H1 (cell line): ENCODE measurements around the gene MBD3L2. TPM values are rescaled to one million over a fixed set of nuclear protein-coding genes. Genes with fewer than 3 reads are reported as not detected.

Source experiments
- EGR1 ChIP-seq: IDR thresholded peaks from 2 replicates; pipeline ENCODE4 v1.6.1; 2011; ENCODE audit warnings: low read depth, low read length, borderline replicate concordance
- HDAC6 ChIP-seq: IDR thresholded peaks from one replicate; pipeline ENCODE4 v1.7.1; 2012; ENCODE audit warnings: low read depth, mild to moderate bottlenecking, inconsistent platforms, low read length, moderate library complexity
- KDM1A ChIP-seq: fragments of 200-600, 300-600 bp; sonication (generic); IDR thresholded peaks from 2 replicates; pipeline ENCODE4 v1.7.1; 2016; ENCODE audit warnings: mild to moderate bottlenecking, low read length, borderline replicate concordance
- KDM4A ChIP-seq: IDR thresholded peaks from one replicate; pipeline ENCODE4 v1.7.1; 2012; ENCODE audit warnings: low read depth, mild to moderate bottlenecking, moderate library complexity, low read length, inconsistent platforms; ENCODE audit not compliant: severe bottlenecking
- KDM5A ChIP-seq: fragments of 200-600 bp; IDR thresholded peaks from 2 replicates; pipeline ENCODE4 v1.7.1; 2012; ENCODE audit warnings: mild to moderate bottlenecking, low read length, inconsistent platforms, mixed read lengths
- SRF ChIP-seq: IDR thresholded peaks from 2 replicates; pipeline ENCODE4 v1.6.1; 2011; ENCODE audit warnings: mild to moderate bottlenecking, low read depth, low read length, moderate library complexity
- TAF1 ChIP-seq: IDR thresholded peaks from 2 replicates; pipeline ENCODE4 v1.6.1; 2011; ENCODE audit warnings: mild to moderate bottlenecking, low read depth, low read length
- YY1 ChIP-seq: IDR thresholded peaks from 2 replicates; pipeline ENCODE4 v1.6.1; 2011; ENCODE audit warnings: low read depth, mild to moderate bottlenecking, low read length
- polyA plus RNA-seq, 7 experiments: library from polyadenylated mRNA; depleted of rRNA in 3 of 7; stranded (reverse) in 5 of 7; unstranded in 2 of 7; fragments of >200 nt in 5 of 7; fragments of 200-250 nt in 2 of 7; gene quantifications; 1 replicate in 5 of 7; 2 replicates in 1 of 7; 4 replicates in 1 of 7; pipeline versions ENCODE4 v1.2.1 to v1.2.3, GENCODE V29; 2011 to 2013; ENCODE audit warnings: missing spikeins in 2 of 7, mixed read lengths in 2 of 7
- total RNA-seq: library from RNA; stranded (reverse); fragmentation: NEBNext Ultra II Directional; extraction: Animal tissue kit (Norgen Biotek cat#: 25700); gene quantifications from 2 replicates; pipeline ENCODE4 v1.2.1, GENCODE V29; 2021
- TF ChIP-seq, protein P1 (sequence below): IDR thresholded peaks from 2 replicates; pipeline ENCODE4 v1.6.1; 2012; ENCODE audit warnings: inconsistent platforms
- TF ChIP-seq, protein P2 (sequence below): fragments of 300-600 bp; sonication (generic); IDR thresholded peaks from 2 replicates; pipeline ENCODE4 v1.7.1; 2012; ENCODE audit warnings: low read length, moderate library complexity, mild to moderate bottlenecking, inconsistent platforms; ENCODE audit not compliant: insufficient replicate concordance

MBD3L2 gene
- total and polyA plus RNA-seq, 2 of the 8 experiments (the other 6 are each of a cell fraction or from before 2014, with no cell fraction given) = not detected

DNA sequence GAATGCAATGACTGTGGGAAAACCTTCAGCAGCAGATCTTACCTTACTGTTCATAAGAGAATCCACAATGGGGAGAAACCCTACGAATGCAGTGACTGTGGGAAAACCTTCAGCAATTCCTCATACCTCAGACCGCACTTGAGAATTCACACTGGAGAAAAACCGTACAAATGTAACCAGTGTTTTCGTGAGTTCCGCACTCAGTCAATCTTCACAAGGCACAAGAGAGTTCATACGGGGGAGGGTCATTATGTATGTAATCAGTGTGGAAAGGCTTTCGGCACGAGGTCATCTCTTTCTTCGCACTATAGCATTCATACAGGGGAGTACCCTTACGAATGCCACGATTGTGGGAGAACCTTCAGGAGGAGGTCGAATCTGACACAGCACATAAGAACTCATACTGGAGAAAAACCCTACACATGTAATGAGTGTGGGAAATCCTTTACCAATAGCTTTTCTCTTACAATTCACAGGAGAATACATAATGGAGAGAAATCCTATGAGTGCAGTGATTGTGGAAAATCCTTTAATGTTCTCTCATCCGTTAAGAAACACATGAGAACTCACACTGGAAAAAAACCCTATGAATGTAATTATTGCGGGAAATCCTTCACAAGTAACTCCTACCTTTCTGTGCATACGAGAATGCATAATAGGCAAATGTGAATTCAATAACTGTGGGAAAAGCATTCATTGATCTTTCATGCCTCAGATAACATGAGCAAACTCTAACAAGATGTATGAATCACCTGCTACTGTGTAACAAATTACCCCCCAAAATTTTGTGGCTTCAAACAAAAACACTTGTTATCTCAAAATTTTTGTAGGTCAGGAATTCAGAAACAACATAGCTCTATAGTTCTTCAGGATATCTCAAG, 34.2 kb downstream of the MBD3L2 start (continued):
- TF ChIP-seq TAF1 (no peak), KDM5A (no peak), KDM4A (no peak), SRF (no peak), EGR1 (no peak), HDAC6 (no peak), KDM1A (peak; percentile 21; the same call in 1 of the 2 replicates), YY1 (no peak)
- TF ChIP-seq, protein P1, sequence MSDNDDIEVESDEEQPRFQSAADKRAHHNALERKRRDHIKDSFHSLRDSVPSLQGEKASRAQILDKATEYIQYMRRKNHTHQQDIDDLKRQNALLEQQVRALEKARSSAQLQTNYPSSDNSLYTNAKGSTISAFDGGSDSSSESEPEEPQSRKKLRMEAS = no peak
- TF ChIP-seq, protein P2, sequence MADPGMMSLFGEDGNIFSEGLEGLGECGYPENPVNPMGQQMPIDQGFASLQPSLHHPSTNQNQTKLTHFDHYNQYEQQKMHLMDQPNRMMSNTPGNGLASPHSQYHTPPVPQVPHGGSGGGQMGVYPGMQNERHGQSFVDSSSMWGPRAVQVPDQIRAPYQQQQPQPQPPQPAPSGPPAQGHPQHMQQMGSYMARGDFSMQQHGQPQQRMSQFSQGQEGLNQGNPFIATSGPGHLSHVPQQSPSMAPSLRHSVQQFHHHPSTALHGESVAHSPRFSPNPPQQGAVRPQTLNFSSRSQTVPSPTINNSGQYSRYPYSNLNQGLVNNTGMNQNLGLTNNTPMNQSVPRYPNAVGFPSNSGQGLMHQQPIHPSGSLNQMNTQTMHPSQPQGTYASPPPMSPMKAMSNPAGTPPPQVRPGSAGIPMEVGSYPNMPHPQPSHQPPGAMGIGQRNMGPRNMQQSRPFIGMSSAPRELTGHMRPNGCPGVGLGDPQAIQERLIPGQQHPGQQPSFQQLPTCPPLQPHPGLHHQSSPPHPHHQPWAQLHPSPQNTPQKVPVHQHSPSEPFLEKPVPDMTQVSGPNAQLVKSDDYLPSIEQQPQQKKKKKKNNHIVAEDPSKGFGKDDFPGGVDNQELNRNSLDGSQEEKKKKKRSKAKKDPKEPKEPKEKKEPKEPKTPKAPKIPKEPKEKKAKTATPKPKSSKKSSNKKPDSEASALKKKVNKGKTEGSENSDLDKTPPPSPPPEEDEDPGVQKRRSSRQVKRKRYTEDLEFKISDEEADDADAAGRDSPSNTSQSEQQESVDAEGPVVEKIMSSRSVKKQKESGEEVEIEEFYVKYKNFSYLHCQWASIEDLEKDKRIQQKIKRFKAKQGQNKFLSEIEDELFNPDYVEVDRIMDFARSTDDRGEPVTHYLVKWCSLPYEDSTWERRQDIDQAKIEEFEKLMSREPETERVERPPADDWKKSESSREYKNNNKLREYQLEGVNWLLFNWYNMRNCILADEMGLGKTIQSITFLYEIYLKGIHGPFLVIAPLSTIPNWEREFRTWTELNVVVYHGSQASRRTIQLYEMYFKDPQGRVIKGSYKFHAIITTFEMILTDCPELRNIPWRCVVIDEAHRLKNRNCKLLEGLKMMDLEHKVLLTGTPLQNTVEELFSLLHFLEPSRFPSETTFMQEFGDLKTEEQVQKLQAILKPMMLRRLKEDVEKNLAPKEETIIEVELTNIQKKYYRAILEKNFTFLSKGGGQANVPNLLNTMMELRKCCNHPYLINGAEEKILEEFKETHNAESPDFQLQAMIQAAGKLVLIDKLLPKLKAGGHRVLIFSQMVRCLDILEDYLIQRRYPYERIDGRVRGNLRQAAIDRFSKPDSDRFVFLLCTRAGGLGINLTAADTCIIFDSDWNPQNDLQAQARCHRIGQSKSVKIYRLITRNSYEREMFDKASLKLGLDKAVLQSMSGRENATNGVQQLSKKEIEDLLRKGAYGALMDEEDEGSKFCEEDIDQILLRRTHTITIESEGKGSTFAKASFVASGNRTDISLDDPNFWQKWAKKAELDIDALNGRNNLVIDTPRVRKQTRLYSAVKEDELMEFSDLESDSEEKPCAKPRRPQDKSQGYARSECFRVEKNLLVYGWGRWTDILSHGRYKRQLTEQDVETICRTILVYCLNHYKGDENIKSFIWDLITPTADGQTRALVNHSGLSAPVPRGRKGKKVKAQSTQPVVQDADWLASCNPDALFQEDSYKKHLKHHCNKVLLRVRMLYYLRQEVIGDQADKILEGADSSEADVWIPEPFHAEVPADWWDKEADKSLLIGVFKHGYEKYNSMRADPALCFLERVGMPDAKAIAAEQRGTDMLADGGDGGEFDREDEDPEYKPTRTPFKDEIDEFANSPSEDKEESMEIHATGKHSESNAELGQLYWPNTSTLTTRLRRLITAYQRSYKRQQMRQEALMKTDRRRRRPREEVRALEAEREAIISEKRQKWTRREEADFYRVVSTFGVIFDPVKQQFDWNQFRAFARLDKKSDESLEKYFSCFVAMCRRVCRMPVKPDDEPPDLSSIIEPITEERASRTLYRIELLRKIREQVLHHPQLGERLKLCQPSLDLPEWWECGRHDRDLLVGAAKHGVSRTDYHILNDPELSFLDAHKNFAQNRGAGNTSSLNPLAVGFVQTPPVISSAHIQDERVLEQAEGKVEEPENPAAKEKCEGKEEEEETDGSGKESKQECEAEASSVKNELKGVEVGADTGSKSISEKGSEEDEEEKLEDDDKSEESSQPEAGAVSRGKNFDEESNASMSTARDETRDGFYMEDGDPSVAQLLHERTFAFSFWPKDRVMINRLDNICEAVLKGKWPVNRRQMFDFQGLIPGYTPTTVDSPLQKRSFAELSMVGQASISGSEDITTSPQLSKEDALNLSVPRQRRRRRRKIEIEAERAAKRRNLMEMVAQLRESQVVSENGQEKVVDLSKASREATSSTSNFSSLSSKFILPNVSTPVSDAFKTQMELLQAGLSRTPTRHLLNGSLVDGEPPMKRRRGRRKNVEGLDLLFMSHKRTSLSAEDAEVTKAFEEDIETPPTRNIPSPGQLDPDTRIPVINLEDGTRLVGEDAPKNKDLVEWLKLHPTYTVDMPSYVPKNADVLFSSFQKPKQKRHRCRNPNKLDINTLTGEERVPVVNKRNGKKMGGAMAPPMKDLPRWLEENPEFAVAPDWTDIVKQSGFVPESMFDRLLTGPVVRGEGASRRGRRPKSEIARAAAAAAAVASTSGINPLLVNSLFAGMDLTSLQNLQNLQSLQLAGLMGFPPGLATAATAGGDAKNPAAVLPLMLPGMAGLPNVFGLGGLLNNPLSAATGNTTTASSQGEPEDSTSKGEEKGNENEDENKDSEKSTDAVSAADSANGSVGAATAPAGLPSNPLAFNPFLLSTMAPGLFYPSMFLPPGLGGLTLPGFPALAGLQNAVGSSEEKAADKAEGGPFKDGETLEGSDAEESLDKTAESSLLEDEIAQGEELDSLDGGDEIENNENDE = no peak
